ENCODE measurements around the gene NOTCH2. TPM values are rescaled to one million over a fixed set of nuclear protein-coding genes. Genes with fewer than 3 reads are reported as not detected.
A peak's percentile ranks its signal among the peaks of the same experiment; 100 is the strongest.

The NOTCH2 gene
- total RNA-seq, 4 donors from 2014 or later, result 10.1 to 21.8 (median 15.8) TPM

GRCh38 chr1:119878171-119878570, 191.3 kb downstream of the NOTCH2 start:
- no peaks in the 10 kb centered on the region for H3K4me1 ChIP-seq
- H3K36me3 ChIP-seq, result no peaks in the 10 kb centered on the region
- intact Hi-C loops (cut with DNase I; ENCODE audit: low total_unique reads) (no loop called here), in situ Hi-C loops (cut with MboI; ENCODE audit: low sequenced_read_pairs in 4 of 4) (no loop called here)
- no peaks in the 10 kb centered on the region for H3K9me3 ChIP-seq
- no peak overlapping the region for H3K27ac ChIP-seq
- H3K27me3 ChIP-seq, result peaks cover 0 to 3% (median 0%) of the 10 kb centered on the region in 3 donors
- DNase-seq (no peak), ATAC-seq (no peak)
- TF ChIP-seq CTCF (IDR thresholded peaks at IDR 0.05 in 4 of 5, conservative IDR thresholded peaks at IDR 0.05 in 1 of 5) (no peak), POLR2A (IDR thresholded peaks at IDR 0.05) (no peak)
- H3K4me3 ChIP-seq, result no peak overlapping the region

GRCh38 chr1:119874186-119874585, 195.3 kb downstream of the NOTCH2 start:
- intact Hi-C loops (cut with DNase I; ENCODE audit: low total_unique reads), result no loop called here

GRCh38 chr1:119873135-119874015, 196.1 kb downstream of the NOTCH2 start:
- ATAC-seq, result peak in 1 of 2 donors; percentile 33
- H3K27ac ChIP-seq, result no peak overlapping the region

More at GRCh38 chr1:119874186-119874585, 195.3 kb downstream of the NOTCH2 start:
- Histone ChIP-seq H3K9me3 (no peaks in the 10 kb centered on the region), H3K27me3 (peaks cover 0 to 3% (median 0%) of the 10 kb centered on the region in 3 donors), H3K4me1 (no peaks in the 10 kb centered on the region), H3K36me3 (no peaks in the 10 kb centered on the region), H3K27ac (no peak overlapping the region), H3K4me3 (no peak overlapping the region)
- no peak for TF ChIP-seq CTCF (IDR thresholded peaks at IDR 0.05 in 4 of 5, conservative IDR thresholded peaks at IDR 0.05 in 1 of 5)
- TF ChIP-seq POLR2A (IDR thresholded peaks at IDR 0.05), result no peak
- in situ Hi-C loops (cut with MboI; ENCODE audit: low sequenced_read_pairs in 4 of 4), result no loop called here
- DNase-seq, result no peak
- ATAC-seq, result no peak

GRCh38 chr1:119871881-119872280, 197.6 kb downstream of the NOTCH2 start:
- no peaks in the 10 kb centered on the region for H3K9me3 ChIP-seq
- in situ Hi-C loops (cut with MboI; ENCODE audit: low sequenced_read_pairs in 4 of 4), result no loop called here
- intact Hi-C loops (cut with DNase I; ENCODE audit: low total_unique reads), result no loop called here
- DNase-seq (no peak), ATAC-seq (no peak)
- no peak overlapping the region for H3K4me3 ChIP-seq
- TF ChIP-seq POLR2A (IDR thresholded peaks at IDR 0.05), result no peak
- TF ChIP-seq CTCF (IDR thresholded peaks at IDR 0.05 in 4 of 5, conservative IDR thresholded peaks at IDR 0.05 in 1 of 5), result no peak
- H3K27ac ChIP-seq, result no peak overlapping the region
- no peaks in the 10 kb centered on the region for H3K36me3 ChIP-seq
- no peaks in the 10 kb centered on the region for H3K27me3 ChIP-seq
- no peaks in the 10 kb centered on the region for H3K4me1 ChIP-seq

More at GRCh38 chr1:119873135-119874015, 196.1 kb downstream of the NOTCH2 start:
- in situ Hi-C loops (cut with MboI; ENCODE audit: low sequenced_read_pairs in 4 of 4), result no loop called here
- Histone ChIP-seq H3K9me3 (no peaks in the 10 kb centered on the region), H3K36me3 (no peaks in the 10 kb centered on the region), H3K4me3 (no peak overlapping the region), H3K27me3 (peaks cover 0 to 2% (median 0%) of the 10 kb centered on the region in 3 donors), H3K4me1 (no peaks in the 10 kb centered on the region)
- TF ChIP-seq CTCF (IDR thresholded peaks at IDR 0.05 in 4 of 5, conservative IDR thresholded peaks at IDR 0.05 in 1 of 5) (no peak), POLR2A (IDR thresholded peaks at IDR 0.05) (no peak)
- intact Hi-C loops (cut with DNase I; ENCODE audit: low total_unique reads), result no loop called here
- DNase-seq, result no peak

Measured in gastrocnemius medialis (tissue), 4 donors.